HG03066 (cell line): ENCODE results near the gene MAN2A2.
"Not testable (repeated sequence)": the region's sequence is repeated elsewhere in the genome, so short reads cannot be mapped to it uniquely, and the experiment has no call there.

Source experiments
- ATAC-seq: cut with Tn5 transposase; IDR thresholded peaks from one replicate; pipeline ENCODE4 v1.9.1; 2021; ENCODE audit warnings: low read depth; ENCODE audit not compliant: unreplicated experiment

MAN2A2 gene

GRCh38 chr15:90902040-90902839 lies 862 bp upstream of the MAN2A2 start:
- peak; percentile 65 for ATAC-seq

GRCh38 chr15:90903733-90904536 lies 833 bp downstream of the MAN2A2 start:
- ATAC-seq, result no peak

DNA sequence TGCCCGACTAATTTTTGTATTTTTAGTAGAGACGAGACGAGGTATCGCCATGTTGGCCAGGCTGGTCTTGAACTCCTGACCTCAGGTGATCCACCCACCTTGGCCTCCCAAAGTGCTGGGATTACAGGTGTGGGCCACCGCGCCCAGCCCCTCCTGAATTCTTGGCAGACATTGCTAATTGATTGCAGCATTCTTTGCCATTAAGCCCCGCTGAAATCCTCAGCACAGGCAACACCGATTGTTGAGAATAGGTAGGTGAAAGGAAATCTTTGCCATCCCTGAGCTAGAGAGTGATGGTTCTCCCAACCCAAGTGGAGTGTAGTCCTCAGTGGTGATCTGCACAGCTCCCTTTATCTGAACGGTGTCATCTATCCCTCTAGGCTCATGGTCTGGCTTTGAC lies 1.6 kb downstream of the MAN2A2 start:
- ATAC-seq, result no peak

DNA sequence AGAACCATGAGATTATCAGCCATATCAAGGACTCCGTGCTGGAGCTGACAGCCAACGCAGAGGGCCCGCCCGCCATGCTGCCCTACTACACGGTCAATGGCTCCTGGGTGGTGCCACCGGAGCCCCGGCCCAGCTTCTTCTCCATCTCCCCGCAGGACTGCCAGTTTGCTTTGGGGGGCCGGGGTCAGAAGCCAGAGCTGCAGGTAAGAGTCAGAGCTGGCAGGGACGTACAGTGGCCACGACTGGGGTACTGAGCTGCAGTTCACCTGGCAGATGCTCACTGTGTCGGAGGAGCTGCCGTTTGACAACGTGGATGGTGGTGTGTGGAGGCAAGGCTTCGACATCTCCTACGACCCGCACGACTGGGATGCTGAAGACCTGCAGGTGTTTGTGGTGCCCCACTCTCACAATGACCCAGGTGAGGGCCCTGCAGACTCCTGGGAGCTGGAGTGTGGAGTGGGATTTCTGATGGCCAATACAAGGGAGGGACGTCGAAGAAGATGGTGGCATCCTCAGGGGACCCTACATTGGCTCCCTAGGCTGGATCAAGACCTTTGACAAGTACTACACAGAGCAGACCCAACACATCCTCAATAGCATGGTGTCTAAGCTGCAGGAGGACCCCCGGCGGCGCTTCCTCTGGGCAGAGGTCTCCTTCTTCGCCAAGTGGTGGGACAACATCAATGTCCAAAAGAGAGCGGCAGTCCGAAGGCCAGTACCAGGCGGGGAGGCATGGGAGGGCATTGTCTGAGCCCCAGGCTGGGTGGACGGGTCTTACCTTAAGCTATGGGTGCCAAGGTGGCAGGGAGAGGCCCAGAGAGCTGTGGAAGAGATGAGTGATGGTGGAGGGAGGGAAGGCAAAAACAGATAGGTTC lies 2.4 kb downstream of the MAN2A2 start:
- ATAC-seq, result no peak

DNA sequence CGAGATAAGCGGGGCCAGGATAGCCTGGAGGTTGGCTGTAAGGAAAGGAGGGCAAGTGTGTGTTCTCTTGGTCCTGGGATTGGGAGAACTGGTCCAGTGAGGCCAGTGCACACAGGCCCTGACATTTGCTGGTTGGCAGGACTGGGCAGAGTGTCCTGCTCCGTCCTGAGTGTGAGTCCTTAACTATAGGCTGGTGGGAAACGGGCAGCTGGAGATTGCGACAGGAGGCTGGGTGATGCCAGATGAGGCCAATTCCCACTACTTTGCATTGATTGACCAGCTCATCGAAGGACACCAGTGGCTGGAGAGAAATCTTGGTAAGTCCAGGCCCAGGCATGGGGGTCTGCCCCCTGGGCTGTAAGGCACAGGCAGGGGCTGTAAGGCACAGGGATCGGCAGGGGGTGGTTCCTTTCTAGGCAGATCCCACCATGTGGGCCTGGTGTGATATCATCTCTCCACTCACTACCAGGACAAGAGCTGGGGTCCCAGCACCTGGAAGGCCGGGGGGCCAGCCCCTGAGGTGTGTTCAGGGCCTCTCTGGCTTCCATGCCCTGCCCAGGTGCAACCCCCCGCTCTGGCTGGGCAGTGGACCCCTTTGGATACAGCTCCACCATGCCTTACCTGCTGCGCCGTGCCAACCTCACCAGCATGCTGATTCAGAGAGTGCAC lies 3.2 kb downstream of the MAN2A2 start:
- ATAC-seq, result no peak

GRCh38 chr15:90907051-90907660 lies 4.1 kb downstream of the MAN2A2 start:
- no peak for ATAC-seq

- ATAC-seq, result no peak
These were observed 4.9 kb downstream of the MAN2A2 start for GRCh38 chr15:90907838-90908507.

GRCh38 chr15:90909449-90909848 lies 6.3 kb downstream of the MAN2A2 start:
- not testable (repeated sequence) for ATAC-seq

DNA sequence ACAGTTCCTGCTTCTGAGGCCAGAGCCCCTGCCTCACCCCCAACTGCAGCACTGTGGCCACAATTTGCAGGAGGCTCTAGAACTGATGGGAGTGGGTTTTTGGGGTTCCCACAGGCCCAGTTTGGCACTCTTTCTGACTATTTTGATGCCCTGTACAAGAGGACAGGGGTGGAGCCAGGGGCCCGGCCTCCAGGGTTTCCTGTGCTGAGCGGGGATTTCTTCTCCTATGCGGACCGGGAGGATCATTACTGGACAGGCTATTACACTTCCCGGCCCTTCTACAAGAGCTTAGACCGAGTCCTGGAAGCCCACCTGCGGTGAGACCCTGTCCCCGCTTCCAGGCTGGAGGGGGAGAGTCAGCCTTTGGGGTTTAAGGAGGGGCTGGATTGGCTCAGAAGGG lies 6.9 kb downstream of the MAN2A2 start:
- ATAC-seq, result no peak

GRCh38 chr15:90910441-90911301 lies 7.6 kb downstream of the MAN2A2 start:
- ATAC-seq, result no peak

DNA sequence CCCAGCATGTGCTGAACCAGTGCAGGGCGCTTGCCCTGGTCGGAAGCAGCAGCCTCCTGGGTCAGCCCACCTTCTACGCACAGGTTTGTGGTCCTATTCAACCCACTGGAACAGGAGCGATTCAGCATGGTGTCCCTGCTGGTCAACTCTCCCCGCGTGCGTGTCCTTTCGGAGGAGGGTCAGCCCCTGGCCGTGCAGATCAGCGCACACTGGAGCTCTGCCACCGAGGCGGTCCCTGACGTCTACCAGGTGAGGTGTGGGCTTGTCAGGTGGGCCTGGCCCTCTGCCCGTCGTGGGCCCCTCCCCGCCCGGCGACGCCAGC lies 8.2 kb downstream of the MAN2A2 start:
- no peak for ATAC-seq

- no peak for ATAC-seq
These were observed 9.0 kb downstream of the MAN2A2 start for GRCh38 chr15:90911906-90912769.

GRCh38 chr15:90912770-90913075 lies 9.6 kb downstream of the MAN2A2 start:
- no peak for ATAC-seq

DNA sequence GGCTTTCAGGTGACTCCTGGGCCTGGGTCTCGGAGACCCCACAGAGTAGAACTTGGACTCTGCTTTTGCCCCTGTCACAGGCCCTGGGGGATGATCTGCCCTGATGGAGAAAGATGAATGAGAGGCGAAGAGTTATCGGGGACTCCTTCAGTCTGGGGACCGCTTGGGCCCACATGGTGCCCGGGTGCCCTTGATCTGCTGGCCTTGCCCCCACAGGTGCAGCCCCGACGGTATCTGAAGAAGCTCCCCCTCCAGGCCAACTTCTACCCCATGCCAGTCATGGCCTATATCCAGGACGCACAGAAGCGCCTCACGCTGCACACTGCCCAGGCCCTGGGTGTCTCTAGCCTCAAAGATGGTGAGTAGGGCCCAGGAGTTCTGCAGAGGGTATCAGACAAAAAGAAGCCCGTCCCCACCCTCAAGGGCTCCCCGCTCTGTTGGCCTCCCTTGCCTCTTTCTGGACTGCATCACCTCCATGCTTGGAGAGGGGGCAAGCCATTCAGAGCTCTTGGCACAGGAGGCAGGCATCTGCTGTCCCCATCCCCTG lies 10.4 kb downstream of the MAN2A2 start:
- no peak for ATAC-seq

DNA sequence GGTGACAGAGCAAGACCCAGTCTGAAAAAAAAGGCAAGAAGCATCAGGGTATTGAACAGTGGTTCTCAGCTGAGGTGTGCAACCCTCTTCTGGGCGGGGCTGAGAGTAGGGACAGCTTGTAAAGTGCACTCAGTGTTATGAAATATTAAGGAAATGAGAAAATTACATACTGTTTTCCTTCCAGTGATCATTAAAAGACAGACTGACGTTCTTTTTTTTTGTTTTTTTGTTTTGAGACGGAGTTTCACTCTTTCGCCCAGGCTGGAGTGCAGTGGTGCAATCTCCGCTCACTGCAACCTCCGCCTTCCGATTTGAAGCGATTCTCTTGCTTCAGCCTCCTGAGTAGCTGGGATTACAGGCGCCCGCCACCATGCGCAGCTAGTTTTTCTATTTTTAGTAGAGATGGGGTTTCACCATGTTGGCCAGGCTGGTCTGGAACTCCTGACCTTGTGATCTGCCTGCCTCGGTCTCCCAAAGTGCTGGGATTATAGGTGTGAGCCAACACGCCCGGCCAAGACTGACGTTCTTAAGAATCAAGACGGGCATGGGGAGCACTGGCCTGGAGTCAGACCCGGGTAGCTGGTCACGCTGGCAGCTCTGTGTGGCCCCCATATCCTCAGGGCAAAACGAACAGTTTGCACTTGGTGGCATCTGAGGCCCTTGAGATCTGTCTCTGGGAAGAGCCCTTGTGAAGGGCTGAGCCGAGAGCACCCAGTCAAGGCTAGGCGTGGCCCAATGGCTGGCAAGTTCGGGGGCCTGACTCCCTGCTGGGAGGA lies 11.4 kb downstream of the MAN2A2 start:
- ATAC-seq, result no peak

DNA sequence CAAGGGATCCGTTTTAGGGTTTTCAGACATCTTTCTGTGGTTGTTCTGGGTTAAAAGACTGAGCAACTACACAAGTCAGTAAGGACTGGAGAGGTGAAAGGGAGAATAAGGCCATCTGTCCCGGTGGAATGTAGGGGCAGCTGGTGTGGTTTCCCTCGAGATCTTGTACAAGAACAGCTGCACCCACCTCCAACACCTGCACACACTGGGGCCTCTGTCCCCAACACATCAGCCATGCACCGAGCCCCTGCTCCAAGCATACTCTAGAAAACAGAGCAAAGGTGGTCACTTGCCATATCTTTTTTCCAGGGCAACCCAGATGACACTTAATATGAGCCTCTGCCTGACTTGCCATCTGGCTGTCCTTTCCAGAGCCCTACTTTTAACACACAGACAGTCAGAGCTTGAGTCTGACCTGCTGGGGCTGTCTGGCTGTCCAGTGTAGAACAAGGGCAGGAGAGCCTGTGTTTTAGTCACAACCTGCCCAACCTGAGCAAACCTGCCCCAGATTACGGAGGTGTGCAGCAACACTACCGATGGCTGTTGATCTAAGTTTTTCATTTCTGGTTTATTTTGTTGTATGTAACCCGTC lies 12.2 kb downstream of the MAN2A2 start:
- ATAC-seq, result no peak
